Upper lobe of left lung (tissue), 6 donors: Measurements from ENCODE around the gene NPR2. TPM values are rescaled to one million over a fixed set of nuclear protein-coding genes. Genes with fewer than 3 reads are reported as not detected.
A peak's percentile ranks its signal among the peaks of the same experiment; 100 is the strongest.

Source experiments
- ATAC-seq, 2 donors: fragments of 200-7000 bp; cut with Tn5 transposase; one replicate each; pipeline ENCODE4 v1.9.1; 2022; ENCODE audit warnings: mild to moderate bottlenecking in 2 of 2, moderate library complexity in 2 of 2; ENCODE audit not compliant: low FRiP score in 2 of 2
- DNase-seq, 2 donors: peaks; one replicate each; pipeline ENCODE4 v3.0.0-alpha.2; 2019 to 2020
- H3K27ac ChIP-seq, 4 donors: fragments of 200-600 bp; sonication (generic); one replicate each; pipeline ENCODE4 v1.5.1; 2016 to 2019
- H3K27me3 ChIP-seq, 4 donors: fragments of 200-600 bp; sonication (generic); one replicate each; pipeline ENCODE4 v1.5.1; 2017 to 2019
- H3K36me3 ChIP-seq, 4 donors: fragments of 200-600 bp; sonication (generic); one replicate each; pipeline ENCODE4 v1.5.1; 2016 to 2019
- H3K4me1 ChIP-seq, 4 donors: fragments of 200-600 bp; sonication (generic); one replicate each; pipeline ENCODE4 v1.5.1; 2018 to 2019
- H3K4me3 ChIP-seq, 4 donors: fragments of 200-600 bp; sonication (generic); one replicate each; pipeline ENCODE4 v1.5.1; 2017 to 2019; ENCODE audit warnings: mild to moderate bottlenecking in 2 of 4, moderate library complexity in 1 of 4
- H3K9me3 ChIP-seq, 4 donors: fragments of 200-600 bp; sonication (generic); one replicate each; pipeline ENCODE4 v1.5.1; 2018 to 2019
- EP300 ChIP-seq, 4 donors: sonication (generic); formaldehyde crosslinking; IDR thresholded peaks; one replicate each; pipeline ENCODE4 v1.5.1; 2017; ENCODE audit warnings: antibody characterized with exemption in 4 of 4, control low read depth in 2 of 4
- POLR2A ChIP-seq, 4 donors: fragments of 450-650 bp; IDR thresholded peaks; one replicate each; pipeline ENCODE4 v1.5.1; 2016 to 2017; ENCODE audit warnings: antibody characterized with exemption in 4 of 4, mild to moderate bottlenecking in 2 of 4
- POLR2AphosphoS5 ChIP-seq, 2 donors: sonication (generic); formaldehyde crosslinking; IDR thresholded peaks; one replicate each; pipeline ENCODE4 v1.5.1; 2017; ENCODE audit warnings: antibody characterized with exemption in 2 of 2
- WGBS, 2 donors: methylation state at CpG; one replicate each; pipeline ENCODE4 v1.1.5; 2017 to 2018; 5-methylcytosine and 5-hydroxymethylcytosine counted together
- total RNA-seq, 6 donors: library from RNA; depleted of rRNA in 4 of 6; stranded (reverse); fragments of >200 nt in 4 of 6; gene quantifications; one replicate each; pipeline versions ENCODE4 v1.1.0 to v1.2.1, GENCODE V29; 2016 to 2021
- TF ChIP-seq, protein P1 (sequence below), 6 experiments: fragments of 450-650 bp in 4 of 6; fragments of 200-600 bp in 2 of 6; sonication (generic) in 2 of 6; IDR thresholded peaks; one replicate each; pipeline ENCODE4 v1.5.1; 2016 to 2019; ENCODE audit warnings: antibody characterized with exemption in 6 of 6
- donor health status: DM: no; HTN: no; CAD: no; lungs with moderate emphysema.
- donor health status: DM: no; HTN: yes; CAD: no; lungs with severe emphysema.

NPR2 gene
- total RNA-seq, 6 donors from 2014 or later: 8.3 to 46.1 (median 13.1) TPM

DNA sequence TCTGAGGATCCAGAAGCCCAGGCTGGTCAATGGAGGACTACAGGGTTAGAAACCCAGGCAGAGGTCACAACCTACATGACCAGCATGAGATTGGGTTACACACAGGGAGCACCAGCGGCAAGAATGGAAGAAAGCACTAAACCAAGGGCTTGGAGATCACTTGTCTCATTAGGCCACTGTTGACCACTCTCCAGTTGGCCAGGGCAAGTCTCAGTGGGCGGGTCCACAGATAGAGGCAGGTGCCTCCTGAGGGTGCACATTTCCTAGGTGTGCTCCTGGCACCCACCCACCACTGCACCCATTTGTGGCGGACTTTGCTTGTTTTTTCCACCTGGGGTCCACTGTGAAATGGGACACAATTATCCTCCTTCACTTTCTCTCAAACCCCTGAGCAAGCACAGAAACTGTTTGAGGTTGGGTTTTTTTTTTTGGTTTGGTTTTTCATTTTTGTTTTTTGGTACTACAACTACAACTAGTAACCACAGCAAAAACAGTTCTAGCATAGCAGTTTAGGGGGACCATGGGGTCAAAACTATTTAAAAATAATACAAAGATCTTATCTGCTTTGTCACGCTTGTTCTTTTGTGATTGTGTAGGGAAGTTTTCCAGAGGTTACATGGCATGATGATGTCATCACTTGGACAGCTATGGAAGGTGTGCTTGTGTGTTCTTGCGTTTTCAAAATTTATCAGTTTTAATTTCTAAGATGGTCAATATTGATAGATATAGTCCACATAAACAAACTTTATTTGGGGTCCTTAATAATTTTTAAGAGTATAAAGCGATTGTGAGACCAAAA is 6.1 kb downstream of the NPR2 start:
- TF ChIP-seq EP300 (IDR thresholded peaks at IDR 0.05) (no peak), POLR2AphosphoS5 (IDR thresholded peaks at IDR 0.05) (no peak), POLR2A (IDR thresholded peaks at IDR 0.05) (no peak)
- TF ChIP-seq, protein P1, sequence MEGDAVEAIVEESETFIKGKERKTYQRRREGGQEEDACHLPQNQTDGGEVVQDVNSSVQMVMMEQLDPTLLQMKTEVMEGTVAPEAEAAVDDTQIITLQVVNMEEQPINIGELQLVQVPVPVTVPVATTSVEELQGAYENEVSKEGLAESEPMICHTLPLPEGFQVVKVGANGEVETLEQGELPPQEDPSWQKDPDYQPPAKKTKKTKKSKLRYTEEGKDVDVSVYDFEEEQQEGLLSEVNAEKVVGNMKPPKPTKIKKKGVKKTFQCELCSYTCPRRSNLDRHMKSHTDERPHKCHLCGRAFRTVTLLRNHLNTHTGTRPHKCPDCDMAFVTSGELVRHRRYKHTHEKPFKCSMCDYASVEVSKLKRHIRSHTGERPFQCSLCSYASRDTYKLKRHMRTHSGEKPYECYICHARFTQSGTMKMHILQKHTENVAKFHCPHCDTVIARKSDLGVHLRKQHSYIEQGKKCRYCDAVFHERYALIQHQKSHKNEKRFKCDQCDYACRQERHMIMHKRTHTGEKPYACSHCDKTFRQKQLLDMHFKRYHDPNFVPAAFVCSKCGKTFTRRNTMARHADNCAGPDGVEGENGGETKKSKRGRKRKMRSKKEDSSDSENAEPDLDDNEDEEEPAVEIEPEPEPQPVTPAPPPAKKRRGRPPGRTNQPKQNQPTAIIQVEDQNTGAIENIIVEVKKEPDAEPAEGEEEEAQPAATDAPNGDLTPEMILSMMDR (IDR thresholded peaks at IDR 0.05): no peak
- ATAC-seq (no peak), DNase-seq (no peak)
- Histone ChIP-seq H3K4me1 (peaks cover 10 to 16% (median 10%) of the 10 kb centered on the region in 4 donors), H3K27ac (no peak overlapping the region), H3K9me3 (no peaks in the 10 kb centered on the region), H3K4me3 (no peak overlapping the region), H3K27me3 (no peaks in the 10 kb centered on the region), H3K36me3 (peaks cover 0 to 25% (median 12%) of the 10 kb centered on the region in 4 donors)
- 87 to 90% methylated on average over 6 of the region's 6 CpGs for WGBS, 2 donors

DNA sequence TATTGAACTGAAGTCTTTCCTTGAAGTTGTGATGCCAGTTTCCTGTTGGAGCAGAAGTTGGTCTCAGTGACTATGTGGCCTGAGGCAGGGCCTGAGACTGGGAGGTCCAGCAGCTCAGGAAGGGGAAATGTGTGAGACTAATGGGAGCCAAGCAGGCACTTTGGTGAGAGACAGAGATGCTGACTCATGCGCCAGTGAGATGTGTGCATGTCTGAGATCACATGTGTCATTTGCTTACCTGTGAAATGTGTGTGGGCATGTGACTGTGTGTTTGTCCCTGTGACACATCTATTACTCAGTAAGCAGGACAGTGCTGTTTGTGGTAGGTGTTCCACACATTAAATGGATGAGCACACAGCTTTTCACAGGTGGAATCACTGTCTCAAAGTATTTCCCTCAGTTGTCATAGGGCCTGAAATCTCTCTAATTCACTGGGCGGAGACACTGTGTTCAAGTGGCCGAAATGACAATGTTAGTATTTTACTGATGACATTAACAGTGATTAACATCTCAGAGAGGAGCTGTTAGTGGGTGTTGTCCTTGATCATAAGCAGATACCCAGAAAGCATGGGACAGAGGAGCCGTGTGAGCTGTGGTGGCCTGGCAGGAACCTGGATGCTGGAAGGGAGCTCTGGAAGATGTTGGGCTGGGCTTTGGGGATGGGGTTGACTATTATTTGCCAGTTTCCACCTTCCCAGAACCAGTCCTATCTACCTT is 7.4 kb downstream of the NPR2 start:
- H3K4me1 ChIP-seq: peaks cover 0 to 9% (median 2%) of the 10 kb centered on the region in 4 donors

GRCh38 chr9:35800530-35800929 is 9.1 kb downstream of the NPR2 start:
- TF ChIP-seq POLR2A (IDR thresholded peaks at IDR 0.05) (no peak), POLR2AphosphoS5 (IDR thresholded peaks at IDR 0.05) (no peak), EP300 (IDR thresholded peaks at IDR 0.05) (no peak)
- TF ChIP-seq, protein P1 (IDR thresholded peaks at IDR 0.05): no peak
- Histone ChIP-seq H3K27ac (no peak overlapping the region), H3K4me1 (peaks cover 0 to 2% (median 0%) of the 10 kb centered on the region in 4 donors), H3K27me3 (no peaks in the 10 kb centered on the region), H3K9me3 (no peaks in the 10 kb centered on the region), H3K4me3 (no peak overlapping the region), H3K36me3 (peaks cover 0 to 35% (median 20%) of the 10 kb centered on the region in 4 donors)
- ATAC-seq: no peak
- WGBS, 2 donors: 88 to 92% methylated on average over 7 of the region's 7 CpGs
- no peak for DNase-seq

More for the DNA sequence above, 7.4 kb downstream of the NPR2 start:
- no peak for TF ChIP-seq POLR2AphosphoS5 (IDR thresholded peaks at IDR 0.05)
- no peak for TF ChIP-seq EP300 (IDR thresholded peaks at IDR 0.05)
- TF ChIP-seq POLR2A (IDR thresholded peaks at IDR 0.05): no peak
- TF ChIP-seq, protein P1 (IDR thresholded peaks at IDR 0.05): no peak
- 64 to 89% methylated on average over 4 of the region's 4 CpGs for WGBS, 2 donors
- no peaks in the 10 kb centered on the region for H3K27me3 ChIP-seq
- no peaks in the 10 kb centered on the region for H3K9me3 ChIP-seq
- H3K36me3 ChIP-seq: peaks cover 0 to 28% (median 15%) of the 10 kb centered on the region in 4 donors
- DNase-seq (no peak), ATAC-seq (no peak)
- H3K27ac ChIP-seq: peak overlapping the region in 1 of 4 donors; percentile 7
- H3K4me3 ChIP-seq: no peak overlapping the region

DNA sequence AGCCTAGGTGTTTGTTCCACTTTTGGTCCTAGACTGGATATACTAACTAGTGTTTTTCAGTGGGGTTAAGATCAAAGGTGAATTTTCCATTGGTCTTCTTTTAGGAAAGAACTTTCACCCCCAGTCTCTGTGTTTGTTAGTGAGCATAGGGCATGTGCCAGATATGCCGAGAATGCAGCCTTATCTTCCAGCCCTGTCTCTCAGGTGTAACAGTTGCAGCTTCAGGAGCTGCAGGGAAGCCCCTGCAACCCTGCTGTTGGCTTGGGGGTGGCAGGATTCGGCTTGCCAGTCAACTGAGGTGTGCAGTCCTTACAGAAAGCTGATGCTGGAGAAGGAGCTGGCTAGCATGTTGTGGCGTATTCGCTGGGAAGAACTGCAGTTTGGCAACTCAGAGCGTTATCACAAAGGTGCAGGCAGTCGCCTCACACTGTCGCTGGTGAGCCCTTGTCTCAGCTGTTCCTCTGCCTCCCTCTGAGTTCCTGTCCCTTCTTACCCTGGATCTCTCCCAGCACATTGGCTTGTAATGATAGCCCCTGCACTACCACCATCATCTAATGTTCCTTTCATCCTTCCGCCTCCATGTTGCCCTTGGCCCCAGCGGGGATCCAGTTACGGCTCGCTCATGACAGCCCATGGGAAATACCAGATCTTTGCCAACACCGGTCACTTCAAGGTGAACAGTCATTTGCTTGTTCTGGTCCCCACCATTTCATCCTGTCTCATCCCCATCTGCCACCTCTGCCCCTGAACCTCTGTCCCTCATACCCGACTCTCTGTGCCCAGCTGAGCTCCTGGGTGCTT is 10.1 kb downstream of the NPR2 start:
- no peaks in the 10 kb centered on the region for H3K27me3 ChIP-seq
- H3K36me3 ChIP-seq: peaks cover 0 to 45% (median 29%) of the 10 kb centered on the region in 4 donors
- 92 to 95% methylated on average over 13 of the region's 13 CpGs for WGBS, 2 donors
- H3K9me3 ChIP-seq: no peaks in the 10 kb centered on the region
- TF ChIP-seq, protein P1 (IDR thresholded peaks at IDR 0.05): no peak
- DNase-seq: no peak
- peaks cover 0 to 2% (median 0%) of the 10 kb centered on the region in 4 donors for H3K4me1 ChIP-seq
- no peak overlapping the region for H3K4me3 ChIP-seq
- H3K27ac ChIP-seq: no peak overlapping the region
- ATAC-seq: no peak
